Fibroblast of the conjunctiva (primary cell): ENCODE data around the gene PSMD4.
"Not testable (repeated sequence)": the region's sequence is repeated elsewhere in the genome, so short reads cannot be mapped to it uniquely, and the experiment has no call there.

Experiments used
- DNase-seq: peaks from one replicate; pipeline ENCODE4 v3.0.0-alpha.2; 2010; ENCODE audit warnings: low read depth

PSMD4 gene

GRCh38 chr1:151273924-151274466 is 19.5 kb downstream of the PSMD4 start:
- DNase-seq, result no peak

DNA sequence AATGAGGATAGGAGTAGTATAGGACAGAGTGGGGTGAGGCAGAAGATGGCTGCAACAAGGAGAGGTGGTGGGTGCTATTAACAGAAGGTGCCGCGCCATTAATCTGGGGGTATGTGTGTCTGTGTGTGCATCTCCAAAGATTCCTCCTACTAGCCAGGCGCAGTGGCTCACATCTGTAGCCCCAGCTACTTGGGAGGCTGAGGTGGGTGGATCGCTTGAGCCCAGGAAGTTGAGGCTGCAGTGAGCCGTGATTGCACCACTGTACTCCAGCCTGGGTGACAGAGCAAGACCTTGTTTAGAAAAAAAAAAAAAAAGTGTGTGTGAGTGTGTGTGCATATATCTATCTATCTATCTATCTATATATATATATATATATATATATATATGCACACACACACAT is 20.8 kb downstream of the PSMD4 start:
- DNase-seq, result not testable (repeated sequence)

- DNase-seq, result no peak
These were observed 22.7 kb downstream of the PSMD4 start for GRCh38 chr1:151277249-151277648.

DNA sequence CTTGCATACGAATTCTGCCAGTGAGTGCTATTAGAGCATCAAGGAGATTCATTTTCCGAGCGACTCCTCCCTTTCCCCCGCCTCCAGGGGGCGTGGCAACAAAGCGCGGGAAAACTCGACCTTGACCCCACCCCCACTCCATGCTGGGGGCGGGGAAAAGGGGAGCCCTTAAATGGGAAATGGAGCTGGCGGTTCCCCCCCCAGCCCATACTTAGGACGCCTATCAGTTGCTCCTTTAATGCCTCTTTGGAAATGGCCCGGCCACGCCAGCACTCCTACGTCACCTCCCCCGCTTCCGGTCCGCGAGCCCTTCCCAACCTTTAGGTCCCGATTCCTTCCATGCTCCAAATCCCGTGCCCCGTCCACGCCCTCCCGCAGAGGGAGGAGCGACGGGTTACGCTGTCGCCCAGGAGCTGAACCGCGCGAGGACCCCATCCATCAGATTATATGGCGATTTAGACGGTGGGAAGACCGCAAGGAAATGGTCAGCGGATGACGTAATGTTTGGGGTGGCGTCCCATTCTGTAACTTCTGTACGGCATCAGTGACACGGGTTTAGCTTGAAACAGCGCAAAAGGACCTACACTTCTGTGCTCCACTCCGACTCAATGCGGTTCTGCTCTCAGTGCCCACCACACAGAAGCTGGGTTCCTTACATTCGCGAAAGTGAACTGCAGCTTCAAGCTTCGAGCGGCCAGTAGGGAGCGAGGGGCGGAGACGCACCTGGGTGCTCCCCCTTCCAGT is 26.9 kb downstream of the PSMD4 start:
- DNase-seq, result peak; percentile 98

- DNase-seq, result peak; percentile 100
These were observed 27.7 kb downstream of the PSMD4 start, which contains the start of gene ZNF687 for GRCh38 chr1:151281969-151282882. Gene ZNF687 (plus strand): TSS chr1:151282299. CDS start chr1:151286292, 3,993 bp downstream.

DNA sequence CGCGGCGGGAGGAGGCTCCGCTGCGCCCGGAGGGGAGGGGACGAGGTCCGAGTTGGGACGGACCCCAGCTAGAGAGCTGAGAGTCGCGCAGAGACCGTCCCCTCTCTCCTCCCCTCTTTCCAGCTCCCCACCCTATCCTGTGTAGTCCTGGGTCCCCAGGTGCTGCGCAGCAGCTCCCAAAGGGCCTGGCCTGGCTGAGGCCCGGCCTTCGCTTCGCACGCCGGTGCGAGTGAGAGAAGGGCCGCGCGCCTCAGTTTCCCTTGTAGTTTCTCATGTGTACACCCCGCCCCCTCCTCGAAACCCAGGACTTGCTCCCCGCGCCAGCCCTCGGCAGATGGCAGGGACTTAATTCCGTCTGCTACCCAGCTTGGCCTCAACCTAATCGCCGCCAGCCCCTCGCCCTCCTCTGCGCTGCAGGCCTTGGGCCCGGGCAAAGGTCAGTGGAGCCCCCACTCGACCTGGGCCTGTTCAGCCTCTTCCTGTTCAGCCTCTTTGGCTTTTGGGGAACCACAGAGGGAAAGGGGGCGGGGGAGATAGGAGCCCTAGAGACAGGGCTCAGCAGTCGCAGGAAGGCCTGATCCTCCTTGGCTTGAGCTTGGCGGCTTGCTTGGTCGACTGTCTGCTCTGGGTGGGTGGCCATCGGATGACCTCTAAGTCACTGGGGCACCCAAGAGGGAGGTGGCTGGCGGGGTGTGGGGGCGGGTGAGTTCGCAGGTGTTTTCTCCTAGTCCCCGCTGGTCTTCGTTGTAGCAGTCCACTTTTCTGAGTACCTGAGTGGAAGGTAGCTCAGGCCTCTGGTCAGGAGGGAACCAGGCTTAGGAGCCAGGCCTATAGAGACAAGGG is 28.6 kb downstream of the PSMD4 start:
- no peak for DNase-seq

- no peak for DNase-seq
These were observed 29.6 kb downstream of the PSMD4 start for GRCh38 chr1:151284013-151284577.

DNA sequence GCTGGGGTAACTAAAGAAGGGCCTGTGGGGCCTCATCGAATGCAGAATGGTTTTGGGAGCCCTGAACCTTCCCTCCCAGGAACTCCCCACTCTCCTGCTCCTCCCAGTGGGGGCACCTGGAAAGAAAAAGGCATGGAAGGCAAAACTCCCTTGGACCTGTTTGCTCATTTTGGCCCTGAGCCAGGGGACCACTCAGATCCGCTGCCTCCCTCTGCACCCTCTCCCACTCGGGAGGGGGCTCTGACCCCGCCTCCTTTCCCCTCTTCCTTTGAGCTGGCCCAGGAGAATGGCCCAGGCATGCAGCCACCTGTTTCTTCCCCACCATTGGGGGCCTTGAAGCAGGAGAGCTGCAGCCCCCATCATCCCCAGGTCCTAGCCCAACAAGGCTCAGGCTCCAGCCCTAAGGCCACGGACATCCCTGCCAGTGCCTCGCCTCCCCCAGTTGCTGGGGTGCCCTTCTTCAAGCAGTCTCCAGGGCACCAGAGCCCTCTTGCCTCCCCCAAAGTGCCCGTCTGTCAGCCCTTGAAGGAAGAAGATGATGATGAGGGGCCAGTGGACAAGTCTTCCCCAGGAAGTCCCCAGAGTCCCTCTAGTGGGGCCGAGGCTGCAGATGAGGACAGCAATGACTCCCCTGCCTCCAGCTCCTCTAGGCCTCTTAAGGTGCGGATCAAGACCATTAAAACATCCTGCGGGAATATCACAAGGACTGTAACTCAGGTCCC is 32.2 kb downstream of the PSMD4 start:
- DNase-seq, result no peak

GRCh38 chr1:151287341-151287699 is 32.8 kb downstream of the PSMD4 start:
- DNase-seq, result no peak

DNA sequence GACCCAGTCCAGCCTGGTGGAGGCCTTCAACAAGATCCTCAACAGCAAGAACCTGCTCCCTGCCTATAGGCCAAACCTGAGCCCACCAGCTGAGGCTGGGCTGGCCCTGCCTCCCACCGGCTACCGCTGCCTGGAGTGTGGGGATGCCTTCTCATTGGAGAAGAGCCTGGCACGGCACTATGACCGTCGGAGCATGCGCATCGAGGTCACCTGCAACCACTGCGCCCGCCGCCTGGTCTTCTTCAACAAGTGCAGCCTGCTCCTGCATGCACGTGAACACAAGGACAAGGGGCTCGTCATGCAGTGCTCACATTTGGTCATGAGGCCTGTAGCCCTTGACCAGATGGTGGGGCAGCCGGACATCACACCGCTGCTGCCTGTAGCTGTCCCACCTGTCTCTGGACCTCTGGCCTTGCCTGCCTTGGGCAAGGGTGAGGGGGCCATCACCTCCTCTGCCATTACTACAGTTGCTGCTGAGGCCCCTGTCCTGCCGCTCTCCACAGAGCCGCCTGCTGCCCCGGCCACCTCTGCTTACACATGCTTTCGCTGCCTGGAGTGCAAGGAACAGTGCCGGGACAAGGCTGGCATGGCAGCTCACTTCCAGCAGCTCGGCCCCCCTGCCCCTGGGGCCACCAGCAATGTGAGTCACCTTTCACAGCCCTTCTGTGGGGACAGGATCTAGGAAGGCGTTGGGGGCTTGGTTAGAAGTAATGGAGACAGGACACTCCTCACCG is 33.4 kb downstream of the PSMD4 start:
- no peak for DNase-seq

- no peak for DNase-seq
These were observed 34.0 kb downstream of the PSMD4 start for GRCh38 chr1:151288502-151288901.

GRCh38 chr1:151289080-151289935 is 34.8 kb downstream of the PSMD4 start:
- no peak for DNase-seq

GRCh38 chr1:151289991-151290708 is 35.6 kb downstream of the PSMD4 start:
- no peak for DNase-seq

DNA sequence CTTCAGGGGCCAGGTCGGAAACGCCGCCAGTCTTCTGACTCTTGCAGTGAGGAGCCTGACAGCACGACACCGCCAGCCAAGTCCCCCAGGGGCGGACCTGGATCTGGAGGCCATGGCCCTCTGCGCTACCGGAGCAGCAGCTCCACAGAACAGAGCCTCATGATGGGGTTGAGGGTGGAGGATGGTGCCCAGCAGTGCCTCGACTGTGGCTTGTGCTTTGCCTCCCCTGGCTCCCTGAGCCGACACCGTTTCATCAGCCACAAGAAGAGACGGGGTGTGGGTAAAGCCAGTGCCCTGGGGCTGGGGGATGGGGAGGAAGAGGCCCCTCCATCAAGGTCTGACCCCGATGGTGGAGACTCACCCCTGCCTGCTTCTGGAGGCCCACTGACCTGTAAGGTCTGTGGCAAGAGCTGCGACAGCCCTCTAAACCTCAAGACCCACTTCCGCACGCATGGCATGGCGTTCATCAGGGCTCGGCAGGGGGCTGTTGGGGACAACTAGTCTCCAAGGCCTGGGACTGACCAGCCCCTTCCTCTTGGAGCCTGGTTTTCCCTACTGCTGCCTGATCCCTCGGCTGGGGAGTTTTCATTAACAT is 36.3 kb downstream of the PSMD4 start:
- DNase-seq, result no peak

DNA sequence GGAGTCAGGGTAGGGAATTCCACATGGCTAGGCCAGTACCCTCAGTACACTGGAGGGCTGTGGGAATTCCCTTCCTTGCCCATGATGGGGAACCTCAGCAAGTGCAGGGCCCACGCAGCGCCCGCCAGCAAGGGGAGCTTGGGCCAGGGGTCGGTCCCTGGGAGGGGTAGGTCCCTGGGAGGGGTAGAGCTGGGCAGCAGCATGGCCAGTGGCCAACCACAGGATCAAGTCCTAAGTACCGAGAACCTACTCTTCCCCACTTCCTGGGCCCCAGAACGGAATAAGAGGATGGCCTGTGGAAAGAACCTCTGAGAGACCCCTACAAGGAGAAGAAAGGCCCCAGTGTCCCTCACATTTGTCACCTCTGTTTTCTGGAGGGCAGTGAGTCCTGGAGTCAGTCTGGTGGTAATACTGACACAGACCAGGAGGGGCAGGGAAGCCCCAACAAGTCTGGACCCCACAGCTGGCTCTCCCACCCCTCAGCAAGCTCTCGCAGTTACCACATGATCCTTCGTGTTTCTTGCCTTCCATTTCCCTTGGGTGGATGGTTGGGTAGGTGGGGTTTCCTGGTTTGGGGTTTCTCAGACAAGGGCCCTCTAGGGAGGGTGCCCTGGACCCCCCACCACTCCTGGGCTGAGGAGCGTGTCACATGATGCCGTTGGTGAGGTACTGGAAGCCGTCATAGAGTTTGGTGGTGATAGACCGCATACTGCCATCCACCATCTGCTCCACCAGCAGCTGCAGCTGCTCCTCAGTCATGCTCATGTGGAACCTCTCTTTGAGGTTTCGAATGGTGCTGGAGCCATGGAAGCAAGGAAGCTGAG is 37.9 kb downstream of the PSMD4 start:
- no peak for DNase-seq

GRCh38 chr1:151293093-151293492 is 38.6 kb downstream of the PSMD4 start:
- no peak for DNase-seq

- DNase-seq, result no peak
These were observed 40.4 kb downstream of the PSMD4 start for GRCh38 chr1:151294742-151295462.
